GM19328 (cell line): Measurements from ENCODE around the gene HORMAD1.
"Not testable (repeated sequence)": the region's sequence is repeated elsewhere in the genome, so short reads cannot be mapped to it uniquely, and the experiment has no call there.

Experiments
- ATAC-seq: cut with Tn5 transposase; IDR thresholded peaks from one replicate; pipeline ENCODE4 v1.9.1; 2021; ENCODE audit warnings: mild to moderate bottlenecking, moderate library complexity; ENCODE audit not compliant: unreplicated experiment

The HORMAD1 gene, protein sequence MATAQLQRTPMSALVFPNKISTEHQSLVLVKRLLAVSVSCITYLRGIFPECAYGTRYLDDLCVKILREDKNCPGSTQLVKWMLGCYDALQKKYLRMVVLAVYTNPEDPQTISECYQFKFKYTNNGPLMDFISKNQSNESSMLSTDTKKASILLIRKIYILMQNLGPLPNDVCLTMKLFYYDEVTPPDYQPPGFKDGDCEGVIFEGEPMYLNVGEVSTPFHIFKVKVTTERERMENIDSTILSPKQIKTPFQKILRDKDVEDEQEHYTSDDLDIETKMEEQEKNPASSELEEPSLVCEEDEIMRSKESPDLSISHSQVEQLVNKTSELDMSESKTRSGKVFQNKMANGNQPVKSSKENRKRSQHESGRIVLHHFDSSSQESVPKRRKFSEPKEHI

DNA sequence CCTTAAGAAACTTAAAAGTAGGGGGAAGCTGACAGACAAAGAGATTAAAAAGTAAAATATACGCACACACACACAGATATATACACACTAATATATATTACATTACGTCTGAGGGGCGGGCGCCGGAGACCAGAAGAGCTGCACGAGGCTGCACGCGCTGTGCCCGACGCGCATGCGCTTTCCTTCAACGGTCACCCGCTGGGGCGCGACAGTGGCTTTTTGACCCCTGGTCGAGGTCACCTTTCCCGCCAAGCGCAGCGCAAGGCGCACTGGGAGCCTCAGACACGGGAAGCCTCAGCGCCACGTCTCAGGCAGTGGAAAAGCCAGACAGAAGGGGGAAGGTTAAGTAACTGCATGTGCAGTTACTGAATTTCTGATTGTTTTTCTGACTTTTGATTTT lies at the start of gene HORMAD1:
Gene HORMAD1 (minus strand): TSS at position 193 of the 400 bp plus-strand sequence. CDS start 1,390 bp downstream, outside the sequence.
- ATAC-seq, result no peak

DNA sequence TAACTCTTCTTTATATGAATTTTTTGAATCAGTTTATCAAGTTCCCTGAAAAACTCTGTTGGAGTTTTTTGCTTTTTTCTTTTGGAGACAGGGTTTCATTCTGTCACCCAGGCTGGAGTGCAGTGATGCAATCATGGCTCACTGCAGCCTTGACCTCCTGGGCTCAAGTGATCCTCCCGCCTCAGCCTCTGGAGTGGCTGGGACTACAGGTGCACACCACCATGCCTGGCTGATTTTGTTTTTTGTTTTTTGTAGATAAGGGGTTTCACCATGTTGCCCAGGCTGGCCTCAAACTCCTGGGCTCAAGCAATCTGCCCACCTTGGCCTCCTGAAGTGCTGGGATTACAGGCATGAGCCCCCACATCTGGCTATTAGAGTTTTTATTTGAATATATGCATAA lies 47.0 kb upstream of the HORMAD1 start:
- not testable (repeated sequence) for ATAC-seq

DNA sequence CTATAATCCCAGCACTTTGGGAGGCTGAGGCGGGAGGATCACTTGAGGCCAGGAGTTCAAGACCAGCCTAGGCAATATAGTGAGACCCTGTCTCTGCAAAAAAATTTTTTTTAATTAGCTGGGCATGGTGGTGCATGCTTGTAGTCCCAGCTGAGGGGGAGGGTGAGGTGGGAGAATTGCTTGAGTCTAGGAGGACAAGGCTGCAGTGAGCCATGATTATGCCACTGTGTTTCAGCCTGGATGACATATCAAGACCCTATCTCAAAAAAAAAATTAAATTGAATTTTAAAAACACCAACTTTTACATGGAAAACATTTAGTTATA lies 45.2 kb upstream of the HORMAD1 start:
- ATAC-seq, result not testable (repeated sequence)

DNA sequence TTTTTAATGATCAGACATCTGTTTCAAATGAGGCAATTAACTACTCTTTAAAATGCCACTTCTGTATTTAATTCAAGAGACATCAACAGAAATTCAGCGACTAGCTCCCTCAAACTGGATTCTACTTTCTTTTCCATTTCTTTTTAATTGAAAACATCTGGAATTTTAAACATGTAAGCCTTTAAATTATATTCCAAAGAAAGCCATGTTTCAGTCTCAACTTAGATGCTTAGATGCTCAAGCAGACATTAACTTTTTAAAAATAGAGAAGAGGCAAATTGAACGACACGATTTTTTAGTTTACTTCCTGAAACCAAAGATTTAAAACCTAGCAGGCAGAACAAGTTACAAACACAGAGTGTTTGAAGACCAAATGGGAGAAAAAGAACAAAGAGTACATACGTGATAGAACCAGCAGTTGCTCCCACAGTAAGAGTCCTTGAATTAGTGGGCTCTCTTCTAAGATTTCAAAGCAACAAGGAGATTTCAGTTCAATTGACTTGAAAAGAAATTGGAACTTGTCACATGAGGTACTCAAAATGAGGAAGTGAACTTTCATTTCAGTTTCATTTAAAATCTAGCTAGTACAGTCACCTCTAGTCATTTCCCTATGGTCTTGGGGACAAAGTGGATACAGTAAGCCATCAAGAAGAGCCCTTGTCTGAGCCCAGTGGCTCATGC lies 44.7 kb upstream of the HORMAD1 start, which contains the start of gene CTSS:
Gene CTSS (minus strand): TSS at position 483 of the 681 bp plus-strand sequence. CDS start 1,015 bp downstream, outside the sequence.
- ATAC-seq, result no peak

DNA sequence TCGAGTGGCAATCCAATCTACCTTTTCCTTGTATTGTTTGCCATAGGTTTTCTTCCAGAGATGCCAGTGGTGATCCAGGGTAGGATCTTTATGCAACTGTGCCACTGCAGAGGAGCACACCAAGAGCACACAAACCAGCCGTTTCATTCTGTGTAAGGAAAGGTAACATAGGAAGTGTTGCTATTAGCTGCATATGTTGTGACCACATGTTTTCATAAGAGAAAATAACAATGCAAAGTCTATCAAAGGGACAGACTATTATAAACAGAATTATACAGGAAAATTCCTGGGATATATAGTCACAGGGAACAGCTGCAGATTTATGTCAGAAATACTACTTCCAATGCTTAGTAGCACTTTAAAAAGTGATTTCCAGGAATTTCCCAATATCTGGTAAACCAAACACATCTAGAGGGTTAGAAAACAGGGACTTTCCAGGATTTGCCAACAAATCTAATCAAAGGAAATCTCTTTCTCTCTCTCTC lies 44.0 kb upstream of the HORMAD1 start:
- no peak for ATAC-seq

DNA sequence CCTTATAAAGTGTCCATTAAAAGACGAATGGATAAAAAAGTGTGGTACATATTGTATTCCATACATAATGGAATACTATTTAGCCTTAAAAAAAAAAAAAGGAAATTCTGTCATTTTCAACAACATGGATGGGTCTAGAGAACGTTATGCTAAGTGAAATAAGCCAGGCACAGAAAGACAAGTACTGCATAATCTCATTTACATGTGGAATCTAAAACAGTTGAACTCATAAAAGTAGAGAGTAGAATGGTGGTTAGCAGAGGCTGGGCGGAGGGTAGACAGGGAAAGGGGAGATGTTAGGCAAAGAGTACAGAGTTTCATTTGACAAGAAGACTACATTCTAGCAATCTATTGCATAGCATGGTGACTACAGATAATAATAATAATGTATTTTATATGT lies 42.3 kb upstream of the HORMAD1 start:
- ATAC-seq, result no peak

DNA sequence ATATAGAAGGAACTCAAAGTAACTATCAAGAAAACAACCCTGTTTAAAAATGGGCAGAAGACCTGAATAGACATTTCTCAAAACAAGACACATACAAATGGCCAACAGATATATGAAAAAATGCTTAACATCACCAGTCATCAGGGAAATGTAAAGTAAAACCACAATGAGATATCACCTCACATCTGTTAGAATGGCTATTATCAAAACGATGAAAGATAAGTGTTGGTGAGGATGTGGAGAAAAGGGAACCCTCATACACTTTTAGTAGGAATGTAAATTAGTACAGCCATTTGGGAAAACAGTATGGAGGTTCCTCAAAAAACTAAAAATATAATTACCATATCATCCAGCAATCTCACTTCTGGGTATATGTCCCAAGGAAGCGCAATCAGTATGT lies 41.9 kb upstream of the HORMAD1 start:
- no peak for ATAC-seq

DNA sequence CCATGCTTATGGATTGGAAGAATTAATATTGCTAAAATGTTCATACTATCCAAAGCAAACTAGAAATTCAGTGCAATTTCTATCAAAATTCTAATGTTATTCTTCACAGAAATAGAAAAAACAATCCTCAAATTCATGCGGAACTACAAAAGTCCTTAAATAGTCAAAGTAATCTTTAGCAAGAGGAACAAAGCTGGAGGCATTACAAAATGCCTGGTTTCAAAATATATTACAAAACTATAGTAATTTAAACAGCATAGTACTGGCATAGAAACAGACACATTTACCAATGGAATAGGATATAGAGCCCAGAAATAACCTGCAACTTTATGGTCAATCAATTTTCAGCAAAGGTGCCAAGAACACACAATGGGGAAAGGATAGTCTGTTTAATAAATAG lies 41.1 kb upstream of the HORMAD1 start:
- no peak for ATAC-seq

DNA sequence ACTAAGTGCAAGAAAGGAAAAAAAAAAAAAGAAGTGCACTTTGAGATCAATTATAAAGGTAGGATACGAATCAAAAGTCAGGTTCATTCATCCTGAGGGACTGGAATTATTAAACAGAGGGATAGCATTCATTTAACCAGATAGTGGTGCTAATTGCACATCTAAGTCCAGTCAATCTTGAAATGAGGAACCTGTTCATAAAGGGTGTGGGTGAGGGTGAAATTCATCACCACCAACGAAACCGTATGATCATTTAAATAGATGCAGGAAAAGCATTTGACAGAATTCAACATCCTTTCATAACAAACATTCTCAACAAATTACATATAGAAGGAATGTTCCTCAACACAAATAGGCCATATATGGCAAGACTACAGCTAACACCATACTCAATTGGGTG lies 39.3 kb upstream of the HORMAD1 start:
- no peak for ATAC-seq

DNA sequence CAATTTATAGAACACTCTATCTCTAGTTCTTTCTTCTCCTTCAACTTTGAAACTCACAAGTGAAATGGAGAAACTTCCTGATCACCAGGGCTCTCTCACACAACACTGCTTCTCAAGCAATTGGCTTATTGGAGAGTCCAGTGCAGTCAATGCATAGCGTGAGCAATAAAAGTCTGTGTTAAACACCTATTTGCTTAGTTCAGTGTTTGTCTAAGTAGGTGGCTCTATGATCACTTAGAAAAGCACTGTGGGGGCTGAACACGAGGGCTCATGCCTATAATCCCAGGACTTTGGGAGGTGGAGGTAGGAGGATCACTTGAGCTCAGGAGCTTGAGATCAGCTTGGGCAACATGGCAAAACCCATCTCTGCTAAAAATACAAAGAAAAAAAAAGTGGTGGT lies 32.7 kb upstream of the HORMAD1 start:
- ATAC-seq, result no peak

DNA sequence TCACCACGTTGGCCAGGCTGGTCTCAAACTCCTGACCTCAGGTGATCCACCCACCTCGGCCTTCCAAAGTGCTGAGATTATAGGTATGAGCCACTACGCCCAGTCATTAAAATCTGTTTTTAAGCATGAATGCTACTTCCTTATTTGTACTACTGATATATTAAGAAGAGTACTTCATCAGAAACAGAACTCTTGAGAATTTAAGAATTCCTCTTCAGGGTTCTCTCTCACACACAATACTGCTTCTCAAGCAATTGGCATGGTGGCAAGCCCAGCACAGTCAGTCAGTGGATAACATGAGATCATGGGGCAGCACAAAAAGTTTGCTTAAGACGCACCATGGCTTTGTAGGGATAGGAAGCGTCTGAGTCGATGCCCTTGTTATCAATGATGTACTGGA lies 30.7 kb upstream of the HORMAD1 start:
- ATAC-seq, result no peak

DNA sequence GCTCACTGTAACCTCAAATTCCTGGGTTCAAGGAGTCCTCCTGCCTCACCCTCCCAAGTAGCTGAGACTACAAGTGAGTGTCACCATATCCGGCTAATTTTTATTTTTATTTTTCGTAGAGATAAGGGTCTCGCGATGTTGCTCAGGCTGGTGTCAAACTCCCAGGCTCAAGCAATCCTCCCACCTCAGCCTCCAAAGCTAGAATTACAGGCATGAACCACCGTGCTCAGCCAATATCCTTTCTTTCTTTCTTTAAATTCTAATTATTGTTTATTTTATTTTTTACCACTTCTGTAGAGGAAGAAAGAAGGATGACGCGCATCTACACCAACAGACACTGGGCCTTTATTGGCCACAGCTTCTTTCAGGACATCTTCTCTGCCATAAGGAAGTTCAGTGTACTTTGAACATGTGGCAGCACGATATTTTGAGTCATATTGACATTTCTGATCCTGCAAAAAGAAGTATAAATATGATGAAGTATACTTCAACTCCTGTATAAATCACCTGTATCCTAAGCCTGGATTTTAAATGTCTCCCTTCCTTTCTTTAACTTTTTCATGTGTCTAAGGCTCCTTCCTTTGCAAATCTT lies 29.1 kb upstream of the HORMAD1 start:
- no peak for ATAC-seq

DNA sequence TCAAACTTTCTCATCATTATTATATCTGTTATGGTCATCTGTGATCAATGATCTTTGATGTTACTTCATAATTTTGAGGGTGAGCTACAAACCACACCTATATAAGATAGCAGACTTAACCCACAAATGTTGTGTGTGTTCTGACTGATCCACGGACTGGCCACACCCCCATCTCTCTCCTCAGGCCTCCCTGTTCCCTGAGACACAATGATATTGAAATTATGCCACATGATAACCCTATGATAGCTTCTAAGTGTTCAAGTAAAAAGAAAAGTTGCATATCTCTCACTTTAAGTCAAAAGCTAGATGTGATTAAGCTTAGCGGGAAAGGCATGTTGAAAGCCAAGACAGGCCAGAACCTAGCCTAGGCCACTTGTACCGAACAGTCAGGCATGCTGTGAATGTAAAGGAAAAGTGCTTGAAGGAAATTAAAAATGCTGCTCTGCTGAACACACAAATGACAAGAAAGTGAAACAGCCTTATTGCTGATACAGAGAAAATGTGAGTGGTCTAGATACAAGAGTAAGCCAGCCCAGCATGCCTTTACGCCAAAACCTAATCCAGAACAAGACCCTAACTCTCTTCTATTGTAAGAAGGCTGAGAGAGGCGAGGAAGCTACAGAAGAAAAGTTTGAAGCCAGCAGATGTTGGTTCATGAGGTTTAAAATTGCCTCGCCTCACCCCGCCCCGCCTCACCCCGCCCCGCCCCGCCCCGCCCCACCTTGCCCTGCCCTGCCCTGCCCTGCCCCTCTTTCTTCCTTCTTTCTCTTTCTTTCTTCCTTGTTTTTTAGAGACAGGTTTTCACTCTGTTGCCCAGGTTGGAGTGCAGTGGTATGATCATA lies 28.4 kb upstream of the HORMAD1 start:
- no peak for ATAC-seq

DNA sequence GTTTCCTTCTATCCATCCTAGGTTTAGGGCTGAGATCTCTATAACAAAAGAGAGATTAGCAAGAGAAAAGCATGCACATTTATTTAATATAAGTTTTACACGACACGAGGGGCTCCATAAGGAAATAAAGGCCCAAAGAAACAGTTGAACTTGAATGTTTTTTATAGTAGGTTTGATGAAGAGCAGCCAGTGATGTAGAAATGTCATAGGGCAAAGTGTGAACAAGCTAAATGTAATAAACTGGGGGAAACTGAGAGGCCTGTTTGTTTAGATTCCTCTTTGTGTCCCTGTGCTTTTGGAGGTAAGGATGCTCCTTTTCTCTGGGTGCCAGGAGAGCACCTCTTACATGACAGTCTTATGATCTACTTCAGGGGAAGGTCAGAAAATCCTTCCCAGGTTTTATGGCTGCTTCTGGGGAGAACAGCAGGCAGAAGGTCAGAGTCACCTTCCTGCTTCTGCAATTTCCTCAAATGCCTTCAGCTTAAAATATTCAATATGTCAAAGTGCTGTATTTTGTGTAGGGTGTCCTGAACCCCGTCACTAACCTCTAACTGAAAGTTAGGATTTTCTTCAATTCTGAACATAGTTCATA lies 9.5 kb upstream of the HORMAD1 start:
- no peak for ATAC-seq

DNA sequence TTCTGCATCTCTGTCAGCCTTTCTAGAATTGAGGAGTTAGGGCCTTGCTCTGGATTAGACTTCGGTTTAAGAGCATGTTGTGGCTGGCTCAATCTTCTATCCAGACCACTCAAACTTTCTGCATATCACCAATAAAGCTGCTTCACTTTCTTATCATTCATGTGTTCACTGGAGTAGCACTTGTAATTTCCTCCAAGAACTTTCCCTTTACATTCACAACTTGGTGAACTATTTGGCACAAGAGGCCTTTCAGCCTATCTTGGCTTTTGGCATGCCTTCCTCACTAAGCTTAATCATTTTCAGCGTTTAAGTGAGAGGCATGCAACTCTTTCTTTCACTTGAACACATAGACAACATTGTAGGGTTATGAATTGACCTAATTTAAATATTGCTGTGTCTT lies 3.6 kb upstream of the HORMAD1 start:
- ATAC-seq, result no peak

DNA sequence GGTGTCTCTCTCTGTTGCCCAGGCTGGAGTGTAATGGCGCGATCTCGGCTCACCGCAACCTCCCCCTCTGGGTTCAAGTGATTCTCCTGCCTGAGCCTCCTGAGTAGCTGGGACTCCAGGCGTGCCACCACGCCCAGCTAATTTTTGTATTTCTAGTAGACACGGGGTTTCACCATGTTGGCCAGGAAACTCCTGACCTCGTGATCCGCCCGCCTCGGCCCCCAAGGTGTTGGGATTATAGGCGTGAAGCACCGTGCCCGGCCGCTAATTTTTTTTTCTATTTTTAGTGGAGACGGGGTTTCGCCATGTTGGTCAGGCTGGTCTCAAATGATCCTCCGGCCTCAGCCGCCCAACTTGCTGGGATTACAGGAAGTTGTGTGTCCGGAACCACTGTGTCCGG lies 597 bp downstream of the HORMAD1 start:
- no peak for ATAC-seq

DNA sequence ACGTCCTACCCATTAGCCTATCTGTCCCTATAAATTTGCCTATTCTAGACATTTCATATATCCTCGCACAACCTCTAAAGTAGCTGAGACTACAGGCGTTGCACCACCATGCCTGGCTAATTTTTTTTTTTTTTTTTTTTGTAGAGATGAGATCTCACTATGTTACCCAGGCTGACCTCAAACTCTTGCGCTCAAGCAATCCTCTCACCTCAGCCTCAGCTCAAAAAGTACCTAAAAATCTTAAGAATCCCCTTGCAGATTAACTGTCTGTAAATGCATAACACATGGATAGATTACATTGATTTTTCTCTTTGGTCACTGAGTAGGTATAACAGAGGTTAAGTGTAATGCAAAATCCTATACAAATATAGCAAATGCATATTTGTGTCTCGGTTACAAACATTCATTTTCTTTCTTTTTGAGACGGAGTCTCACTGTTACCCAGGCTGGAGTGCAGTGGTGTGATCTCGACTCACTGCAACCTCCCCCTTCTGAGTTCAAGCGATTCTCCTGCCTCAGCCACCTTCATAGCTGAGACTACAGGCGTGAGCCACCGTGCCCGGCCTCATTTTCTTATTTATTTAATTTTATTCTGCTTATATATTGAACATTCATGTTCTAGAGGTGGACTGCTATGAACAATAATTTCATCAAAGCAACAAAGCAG lies 2.3 kb downstream of the HORMAD1 start:
- no peak for ATAC-seq

DNA sequence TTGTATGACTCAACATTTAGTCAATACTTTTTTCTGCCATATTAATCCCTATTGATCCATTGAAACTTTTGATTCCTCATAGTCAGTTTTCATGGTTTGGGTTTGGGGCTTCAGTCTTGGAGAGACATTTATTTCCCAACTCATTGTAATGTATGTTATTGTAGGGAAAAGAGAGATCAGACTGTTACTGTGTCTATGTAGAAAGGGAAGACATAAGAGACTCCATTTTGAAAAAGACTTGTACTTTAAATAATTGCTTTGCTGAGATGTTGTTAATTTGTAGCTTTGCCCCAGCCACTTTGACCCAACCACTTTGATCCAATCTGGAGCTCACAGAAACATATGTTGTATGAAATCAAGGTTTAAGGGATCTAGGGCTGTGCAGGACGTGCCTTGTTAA lies 11.7 kb downstream of the HORMAD1 start:
- ATAC-seq, result not testable (repeated sequence)

DNA sequence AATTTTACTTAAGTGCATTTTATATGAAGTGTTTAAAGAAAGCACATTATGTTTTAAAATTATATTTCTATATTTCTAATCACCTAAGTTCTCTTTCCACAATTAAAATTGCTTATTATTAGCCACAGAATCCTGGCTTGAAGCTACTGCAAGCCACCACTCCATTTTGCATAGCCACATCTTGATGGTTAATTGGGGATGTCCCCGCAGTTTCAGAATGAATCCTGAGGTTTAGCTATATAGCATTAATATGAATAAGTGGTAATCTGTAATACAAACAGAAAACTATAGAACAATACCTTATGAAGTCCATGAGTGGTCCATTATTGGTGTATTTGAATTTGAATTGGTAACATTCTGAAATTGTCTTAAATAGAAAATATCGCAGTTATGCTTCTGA lies 12.1 kb downstream of the HORMAD1 start:
- no peak for ATAC-seq

DNA sequence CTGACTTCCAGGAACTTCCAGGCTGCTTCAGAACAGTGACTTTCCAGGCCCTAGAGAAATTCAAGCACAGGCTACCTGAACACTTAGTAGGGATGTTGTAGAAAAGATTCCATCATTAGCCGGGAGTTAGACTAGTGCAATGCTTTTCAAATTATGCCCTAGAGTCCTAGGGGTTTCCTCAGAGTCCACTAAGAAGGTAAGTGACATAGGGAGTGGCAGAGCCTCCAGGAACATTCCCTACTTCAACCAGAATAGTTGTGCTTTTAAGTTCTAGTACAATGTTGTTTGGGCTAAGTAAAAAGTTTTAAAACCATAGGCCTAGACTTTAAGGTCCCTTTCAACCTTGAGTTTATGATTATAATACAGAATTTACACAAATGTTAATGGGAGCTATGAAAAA lies 14.6 kb downstream of the HORMAD1 start:
- no peak for ATAC-seq
